Measurements from ENCODE around the gene ZNF385C.

ZNF385C gene

DNA sequence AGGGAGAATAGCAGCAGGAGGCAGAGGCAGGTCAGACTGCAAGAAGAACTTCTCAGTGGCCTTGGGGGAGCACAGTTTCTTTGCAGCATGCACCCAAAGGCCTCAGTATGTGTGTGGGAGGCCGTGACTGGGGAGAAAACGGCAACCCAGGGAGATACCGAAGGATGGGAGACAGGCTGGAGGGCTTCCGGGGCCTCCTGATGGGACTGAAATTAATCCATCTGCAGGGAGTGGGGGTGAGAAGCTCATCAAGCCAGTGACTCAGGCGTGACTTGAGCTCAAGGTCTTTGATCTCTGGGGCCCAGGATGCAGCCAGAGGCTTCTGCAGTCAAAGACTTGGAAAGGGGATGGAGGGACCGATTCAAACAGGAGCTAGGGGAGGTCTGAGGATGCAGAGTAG, 42.8 kb downstream of the ZNF385C start:
- no peak for DNase-seq (ENCODE audit: extremely low read depth, insufficient read length)
- H3K27me3 ChIP-seq (replicated peaks; ENCODE audit: control insufficient read depth, insufficient read depth, low read length), result no peaks in the 10 kb centered on the region
- H3K4me3 ChIP-seq (replicated peaks; ENCODE audit: low read depth, low read length), result no peak overlapping the region
- TF ChIP-seq, protein P1, sequence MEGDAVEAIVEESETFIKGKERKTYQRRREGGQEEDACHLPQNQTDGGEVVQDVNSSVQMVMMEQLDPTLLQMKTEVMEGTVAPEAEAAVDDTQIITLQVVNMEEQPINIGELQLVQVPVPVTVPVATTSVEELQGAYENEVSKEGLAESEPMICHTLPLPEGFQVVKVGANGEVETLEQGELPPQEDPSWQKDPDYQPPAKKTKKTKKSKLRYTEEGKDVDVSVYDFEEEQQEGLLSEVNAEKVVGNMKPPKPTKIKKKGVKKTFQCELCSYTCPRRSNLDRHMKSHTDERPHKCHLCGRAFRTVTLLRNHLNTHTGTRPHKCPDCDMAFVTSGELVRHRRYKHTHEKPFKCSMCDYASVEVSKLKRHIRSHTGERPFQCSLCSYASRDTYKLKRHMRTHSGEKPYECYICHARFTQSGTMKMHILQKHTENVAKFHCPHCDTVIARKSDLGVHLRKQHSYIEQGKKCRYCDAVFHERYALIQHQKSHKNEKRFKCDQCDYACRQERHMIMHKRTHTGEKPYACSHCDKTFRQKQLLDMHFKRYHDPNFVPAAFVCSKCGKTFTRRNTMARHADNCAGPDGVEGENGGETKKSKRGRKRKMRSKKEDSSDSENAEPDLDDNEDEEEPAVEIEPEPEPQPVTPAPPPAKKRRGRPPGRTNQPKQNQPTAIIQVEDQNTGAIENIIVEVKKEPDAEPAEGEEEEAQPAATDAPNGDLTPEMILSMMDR (IDR thresholded peaks at IDR 0.05; ENCODE audit: insufficient read depth, low read length, poor library complexity, severe bottlenecking), result no peak
- no peaks in the 10 kb centered on the region for H3K36me3 ChIP-seq (ENCODE audit: control insufficient read depth, insufficient read depth, low read length)

DNA sequence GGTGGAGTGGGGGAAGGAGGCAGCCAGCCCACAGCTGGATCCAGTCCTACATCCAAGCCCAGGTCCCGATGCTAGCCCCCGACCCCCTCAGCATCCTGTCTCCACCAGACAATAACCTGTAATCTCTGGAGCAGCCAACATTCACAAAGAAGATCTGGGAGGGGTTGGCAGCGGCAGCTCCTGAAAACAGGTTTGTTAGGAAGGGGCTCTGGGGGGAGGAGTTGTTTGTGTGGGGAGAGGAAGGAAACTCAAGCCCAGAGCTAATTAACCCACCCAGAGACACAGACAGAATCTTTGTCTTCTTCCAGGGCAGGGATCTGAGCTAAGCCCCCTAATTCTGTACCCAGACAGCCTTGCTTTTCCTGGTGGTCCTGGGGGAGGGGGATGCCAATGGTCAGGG, 43.2 kb downstream of the ZNF385C start:
- Histone ChIP-seq H3K4me3 (replicated peaks; ENCODE audit: low read depth, low read length) (no peak overlapping the region), H3K27me3 (replicated peaks; ENCODE audit: control insufficient read depth, insufficient read depth, low read length) (no peaks in the 10 kb centered on the region), H3K36me3 (ENCODE audit: control insufficient read depth, insufficient read depth, low read length) (no peaks in the 10 kb centered on the region)
- no peak for DNase-seq (ENCODE audit: extremely low read depth, insufficient read length)
- TF ChIP-seq, protein P1 (IDR thresholded peaks at IDR 0.05; ENCODE audit: insufficient read depth, low read length, poor library complexity, severe bottlenecking), result no peak

DNA sequence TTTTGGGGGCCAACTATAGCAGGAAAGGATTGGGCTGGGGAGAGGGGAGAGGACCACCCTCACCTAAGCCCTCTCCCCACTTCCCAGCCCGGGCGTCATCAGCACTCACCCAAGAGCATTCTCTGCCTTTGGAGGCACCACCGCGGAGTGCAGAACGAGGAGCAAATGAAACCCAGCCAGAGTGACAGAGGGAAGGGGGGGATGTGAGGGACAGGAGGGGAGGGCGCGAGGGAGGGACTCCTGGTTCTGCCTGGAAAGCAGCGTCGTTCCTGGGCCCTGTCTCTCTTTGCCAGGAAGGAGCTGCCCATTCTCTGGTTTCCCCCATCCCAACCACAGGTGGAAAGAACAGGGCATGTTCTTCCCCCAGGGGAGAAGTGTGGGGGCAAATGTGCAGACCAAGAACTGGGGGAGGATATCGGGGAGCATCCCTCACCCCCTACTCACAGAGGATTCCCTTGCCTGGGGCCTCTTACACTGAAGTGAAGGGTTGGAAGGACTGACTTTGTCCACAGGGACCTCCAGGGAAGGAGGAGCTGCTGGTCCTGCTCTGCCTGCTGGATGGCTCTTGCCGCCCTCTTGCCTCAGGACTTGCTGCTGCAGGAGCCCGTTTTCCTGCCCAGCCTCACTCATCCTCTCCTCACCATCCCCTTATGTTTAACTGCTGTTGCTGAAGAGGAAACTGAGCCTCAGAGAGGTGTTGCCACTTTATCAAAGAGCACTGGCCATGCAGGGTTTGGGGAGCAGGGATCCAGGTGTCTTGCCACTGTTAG, 44.4 kb downstream of the ZNF385C start:
- Histone ChIP-seq H3K27me3 (replicated peaks; ENCODE audit: control insufficient read depth, insufficient read depth, low read length) (peaks cover 2% of the 10 kb centered on the region; the same call in 1 of the 2 replicates), H3K4me3 (replicated peaks; ENCODE audit: low read depth, low read length) (no peak overlapping the region), H3K36me3 (ENCODE audit: control insufficient read depth, insufficient read depth, low read length) (no peaks in the 10 kb centered on the region)
- TF ChIP-seq, protein P1 (IDR thresholded peaks at IDR 0.05; ENCODE audit: insufficient read depth, low read length, poor library complexity, severe bottlenecking), result no peak
- no peak for DNase-seq (ENCODE audit: extremely low read depth, insufficient read length)

DNA sequence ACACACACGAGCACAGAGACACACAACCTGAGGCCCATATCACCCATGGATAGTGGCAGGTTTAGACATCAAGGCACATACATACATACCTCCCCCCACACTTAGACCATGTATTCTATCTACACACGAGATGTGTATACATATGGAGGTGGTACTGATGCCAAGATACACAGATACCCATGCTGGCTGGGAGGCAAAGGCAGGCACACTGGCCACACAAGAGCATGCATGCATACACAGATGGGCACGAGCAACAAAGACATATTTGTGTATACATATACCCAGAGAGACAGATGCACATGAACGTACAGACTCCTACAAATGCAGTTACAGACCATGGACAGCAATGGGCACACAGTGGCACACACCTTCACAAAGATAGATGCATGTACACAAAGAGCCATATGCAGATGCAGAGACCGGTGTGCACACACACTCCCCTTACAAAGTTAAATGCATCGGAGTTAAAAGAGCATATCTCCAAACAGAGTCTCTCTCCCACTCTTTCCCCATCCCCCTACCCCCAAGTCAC, 45.9 kb downstream of the ZNF385C start:
- DNase-seq (ENCODE audit: extremely low read depth, insufficient read length), result no peak
- H3K36me3 ChIP-seq (ENCODE audit: control insufficient read depth, insufficient read depth, low read length), result no peaks in the 10 kb centered on the region
- no peak overlapping the region for H3K4me3 ChIP-seq (replicated peaks; ENCODE audit: low read depth, low read length)
- TF ChIP-seq, protein P1 (IDR thresholded peaks at IDR 0.05; ENCODE audit: insufficient read depth, low read length, poor library complexity, severe bottlenecking), result no peak
- peaks cover 2% of the 10 kb centered on the region for H3K27me3 ChIP-seq (replicated peaks; ENCODE audit: control insufficient read depth, insufficient read depth, low read length)

DNA sequence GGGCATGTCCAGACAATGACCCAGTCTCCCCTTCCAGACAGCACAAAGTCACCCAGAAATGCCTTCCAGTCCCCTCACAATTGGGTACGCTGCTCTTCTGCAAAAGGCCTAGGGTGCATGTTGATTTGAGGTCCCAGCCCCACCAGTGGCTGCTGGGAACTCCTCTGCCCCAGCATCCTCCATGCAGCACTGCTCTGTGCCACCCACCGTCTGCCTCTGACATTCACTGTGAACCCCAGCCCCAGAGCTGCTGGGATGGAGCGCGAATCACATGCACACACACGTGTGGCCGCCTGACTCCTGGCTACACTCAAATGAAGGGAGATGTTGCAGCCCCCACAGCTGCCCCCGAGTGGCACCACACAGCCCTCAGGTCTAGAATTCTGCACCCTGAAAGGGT, 46.6 kb downstream of the ZNF385C start:
- H3K36me3 ChIP-seq (ENCODE audit: control insufficient read depth, insufficient read depth, low read length), result no peaks in the 10 kb centered on the region
- TF ChIP-seq, protein P1 (IDR thresholded peaks at IDR 0.05; ENCODE audit: insufficient read depth, low read length, poor library complexity, severe bottlenecking), result no peak
- H3K27me3 ChIP-seq (replicated peaks; ENCODE audit: control insufficient read depth, insufficient read depth, low read length), result peaks cover 2% of the 10 kb centered on the region

More for the DNA sequence above, 46.6 kb downstream of the ZNF385C start:
- no peak overlapping the region for H3K4me3 ChIP-seq (replicated peaks; ENCODE audit: low read depth, low read length)
- DNase-seq (ENCODE audit: extremely low read depth, insufficient read length), result no peak
